ENCODE results near the gene AREL1.

AREL1 gene

GRCh38 chr14:74611650-74612349 lies 101.1 kb downstream of the AREL1 start, which contains the start of gene LTBP2:
Gene LTBP2 (minus strand): TSS chr14:74612237. CDS start chr14:74611944, 293 bp downstream.
- in situ Hi-C loops (cut with HindIII; ENCODE audit: low sequenced_read_pairs) = no loop called here
- DNase-seq (ENCODE audit: low read depth, low spot score) = peak; percentile 63
- peak within 1 kb of the TSS; percentile 74 for H3K4me3 ChIP-seq (ENCODE audit: low read depth, low read length)
- TF ChIP-seq, protein P1, sequence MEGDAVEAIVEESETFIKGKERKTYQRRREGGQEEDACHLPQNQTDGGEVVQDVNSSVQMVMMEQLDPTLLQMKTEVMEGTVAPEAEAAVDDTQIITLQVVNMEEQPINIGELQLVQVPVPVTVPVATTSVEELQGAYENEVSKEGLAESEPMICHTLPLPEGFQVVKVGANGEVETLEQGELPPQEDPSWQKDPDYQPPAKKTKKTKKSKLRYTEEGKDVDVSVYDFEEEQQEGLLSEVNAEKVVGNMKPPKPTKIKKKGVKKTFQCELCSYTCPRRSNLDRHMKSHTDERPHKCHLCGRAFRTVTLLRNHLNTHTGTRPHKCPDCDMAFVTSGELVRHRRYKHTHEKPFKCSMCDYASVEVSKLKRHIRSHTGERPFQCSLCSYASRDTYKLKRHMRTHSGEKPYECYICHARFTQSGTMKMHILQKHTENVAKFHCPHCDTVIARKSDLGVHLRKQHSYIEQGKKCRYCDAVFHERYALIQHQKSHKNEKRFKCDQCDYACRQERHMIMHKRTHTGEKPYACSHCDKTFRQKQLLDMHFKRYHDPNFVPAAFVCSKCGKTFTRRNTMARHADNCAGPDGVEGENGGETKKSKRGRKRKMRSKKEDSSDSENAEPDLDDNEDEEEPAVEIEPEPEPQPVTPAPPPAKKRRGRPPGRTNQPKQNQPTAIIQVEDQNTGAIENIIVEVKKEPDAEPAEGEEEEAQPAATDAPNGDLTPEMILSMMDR (IDR thresholded peaks at IDR 0.05; ENCODE audit: low read depth, low read length) = no peak

Measured in astrocyte of the spinal cord (primary cell).